Stimulated activated naive CD4-positive, alpha-beta T cell (primary cell): ENCODE results near the gene NPTXR.
"Not testable (repeated sequence)": the region's sequence is repeated elsewhere in the genome, so short reads cannot be mapped to it uniquely, and the experiment has no call there.

Experiments
- DNase-seq, 6 experiments: peaks; one replicate each; lab custom pipeline; 2025; lab: John Stamatoyannopoulos, UW

The NPTXR gene

GRCh38 chr22:38831166-38831945 lies 12.5 kb downstream of the NPTXR start:
- DNase-seq, result no peak

GRCh38 chr22:38830845-38831108 lies 13.1 kb downstream of the NPTXR start:
- no peak for DNase-seq

- no peak for DNase-seq
Observed at GRCh38 chr22:38830026-38830844, 13.6 kb downstream of the NPTXR start.

GRCh38 chr22:38829485-38829884 lies 14.3 kb downstream of the NPTXR start:
- DNase-seq, result no peak

DNA sequence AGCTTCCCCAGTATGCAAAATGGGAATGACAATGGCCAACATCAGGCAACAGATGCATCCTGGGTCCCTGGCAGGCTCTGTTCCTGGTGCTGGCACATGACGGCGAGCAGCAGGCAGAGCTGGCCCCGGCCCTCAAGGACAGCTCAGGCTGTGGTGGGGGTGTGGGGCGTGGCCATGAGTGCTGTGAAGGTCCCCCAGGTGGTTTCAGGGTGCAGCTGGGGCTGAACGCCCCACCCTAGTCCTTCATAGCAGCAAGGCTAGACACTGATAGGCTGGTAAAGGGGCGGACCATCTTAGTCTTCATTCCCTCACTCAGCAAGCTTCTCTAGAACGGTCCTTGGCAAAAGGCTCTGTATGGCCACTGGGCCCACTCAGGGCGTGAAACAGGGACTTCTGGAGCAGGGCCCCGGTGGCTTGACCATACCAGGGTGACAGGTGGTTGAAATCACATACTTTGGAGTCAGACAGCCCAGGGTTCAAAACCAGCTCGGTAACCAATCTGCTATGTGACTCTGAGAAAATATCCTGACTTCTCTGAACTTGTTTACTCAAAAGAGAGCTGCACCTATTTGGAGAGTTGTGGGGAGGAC lies 15.1 kb downstream of the NPTXR start:
- no peak for DNase-seq

DNA sequence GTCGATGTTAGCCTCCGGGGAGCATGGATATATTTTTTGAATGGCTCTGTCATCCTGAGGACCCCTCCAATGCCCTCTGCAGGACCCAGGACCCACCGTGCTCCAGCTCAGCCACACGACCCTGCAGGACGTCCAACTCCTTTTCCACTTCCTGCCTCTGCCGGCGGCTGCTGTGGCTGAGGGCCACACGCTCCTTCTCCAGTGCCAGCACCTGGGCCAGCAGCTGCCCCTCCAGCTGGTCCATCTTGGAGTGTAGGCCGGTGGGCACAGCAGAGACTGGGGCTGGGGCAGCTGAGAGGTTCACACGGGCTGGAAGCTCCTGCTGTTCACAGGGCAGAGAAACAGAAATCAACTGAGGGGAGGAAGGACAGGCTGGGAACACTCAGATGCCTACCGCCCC lies 15.6 kb downstream of the NPTXR start:
- no peak for DNase-seq

DNA sequence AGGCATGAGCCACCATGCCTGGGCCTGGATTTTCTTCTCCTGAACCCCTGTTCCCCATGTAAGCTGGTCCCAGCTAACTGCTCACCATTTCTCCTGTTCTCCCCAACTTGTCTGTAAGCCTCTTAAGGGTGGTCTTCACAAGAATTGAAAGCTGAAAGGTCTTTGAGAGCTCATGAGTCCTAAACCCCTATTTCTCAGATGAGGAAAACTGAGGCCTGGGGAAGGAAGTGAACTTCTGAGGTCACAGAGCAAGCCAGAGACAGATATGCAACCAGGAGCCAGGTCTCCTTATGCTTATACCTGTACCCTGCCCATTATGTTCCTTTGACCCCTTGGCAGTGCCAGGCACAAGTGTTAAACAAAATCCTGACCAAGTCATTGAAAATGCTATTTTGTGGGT lies 16.3 kb downstream of the NPTXR start:
- DNase-seq, result no peak

DNA sequence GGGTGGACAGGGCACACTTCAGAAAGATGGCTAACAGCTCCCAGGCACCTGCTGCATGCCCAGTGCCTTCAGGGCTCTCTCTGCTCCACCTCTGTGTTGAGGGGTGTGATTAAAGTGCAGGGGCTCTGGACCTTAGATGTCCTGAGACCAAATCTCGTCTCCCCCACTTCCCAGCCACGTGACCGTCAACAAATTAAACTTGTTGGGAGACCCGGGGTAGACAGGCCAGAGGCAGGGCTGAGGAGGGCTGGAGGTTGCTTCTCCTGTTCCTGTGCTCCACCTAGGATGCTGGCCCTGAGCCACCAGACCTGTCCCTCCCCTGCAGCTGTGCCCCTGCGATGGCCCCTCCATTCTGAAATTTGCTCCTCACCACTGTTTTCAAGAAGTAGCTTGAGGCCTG lies 17.0 kb downstream of the NPTXR start:
- no peak for DNase-seq

DNA sequence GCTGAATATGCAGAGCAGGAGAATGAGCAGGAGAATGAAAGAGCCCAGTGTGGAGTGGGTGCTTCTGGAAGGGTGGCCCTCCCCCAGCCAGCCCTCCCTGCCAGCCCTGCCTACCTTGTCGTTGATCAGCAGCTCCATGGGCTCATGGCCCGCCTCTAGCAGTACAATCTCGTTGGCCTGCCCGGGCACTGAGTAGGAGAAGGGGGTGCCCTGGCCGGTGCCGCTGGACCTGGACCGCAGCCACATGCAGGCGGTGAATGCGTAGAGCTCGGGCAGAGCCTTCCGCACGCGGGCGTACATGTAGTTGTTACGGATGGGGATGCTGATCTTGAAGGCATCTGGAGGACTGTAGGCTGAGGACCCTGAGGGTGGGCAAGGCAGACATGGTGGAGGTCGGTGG lies 17.4 kb downstream of the NPTXR start:
- no peak for DNase-seq

GRCh38 chr22:38824585-38824984 lies 19.2 kb downstream of the NPTXR start:
- DNase-seq, result peak in 3 of 6 experiments; percentile 2 to 41 (median 35)

GRCh38 chr22:38823637-38824036 lies 20.2 kb downstream of the NPTXR start:
- DNase-seq, result no peak

GRCh38 chr22:38823076-38823475 lies 20.8 kb downstream of the NPTXR start:
- no peak for DNase-seq

GRCh38 chr22:38820020-38820419 lies 23.8 kb downstream of the NPTXR start:
- no peak for DNase-seq

- no peak for DNase-seq
Observed at GRCh38 chr22:38819387-38819940, 24.4 kb downstream of the NPTXR start.

GRCh38 chr22:38817196-38817595 lies 26.6 kb downstream of the NPTXR start:
- no peak for DNase-seq

DNA sequence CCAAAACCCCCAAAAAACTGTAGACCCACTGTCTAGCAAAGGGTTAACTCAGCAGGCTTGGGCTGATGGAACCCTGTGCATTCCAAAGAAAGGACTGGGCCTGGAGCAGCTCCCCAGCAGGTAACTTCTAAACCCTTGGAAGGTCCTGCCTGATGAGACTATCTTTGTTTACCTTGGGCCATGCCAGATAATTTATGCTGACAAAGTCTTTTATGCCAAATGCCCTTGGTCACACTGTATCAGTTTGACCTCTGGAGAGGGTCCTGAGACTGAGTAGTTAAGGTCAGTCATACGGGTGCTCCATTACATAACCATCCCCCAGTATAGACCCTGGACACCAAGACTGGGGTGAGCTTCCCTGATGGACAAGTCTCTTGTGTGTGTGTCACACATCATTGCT lies 28.0 kb downstream of the NPTXR start:
- no peak for DNase-seq

- no peak for DNase-seq
Observed at GRCh38 chr22:38811241-38811640, 32.6 kb downstream of the NPTXR start.

- DNase-seq, result not testable (repeated sequence)
Observed at GRCh38 chr22:38805041-38805593, 38.7 kb downstream of the NPTXR start.

DNA sequence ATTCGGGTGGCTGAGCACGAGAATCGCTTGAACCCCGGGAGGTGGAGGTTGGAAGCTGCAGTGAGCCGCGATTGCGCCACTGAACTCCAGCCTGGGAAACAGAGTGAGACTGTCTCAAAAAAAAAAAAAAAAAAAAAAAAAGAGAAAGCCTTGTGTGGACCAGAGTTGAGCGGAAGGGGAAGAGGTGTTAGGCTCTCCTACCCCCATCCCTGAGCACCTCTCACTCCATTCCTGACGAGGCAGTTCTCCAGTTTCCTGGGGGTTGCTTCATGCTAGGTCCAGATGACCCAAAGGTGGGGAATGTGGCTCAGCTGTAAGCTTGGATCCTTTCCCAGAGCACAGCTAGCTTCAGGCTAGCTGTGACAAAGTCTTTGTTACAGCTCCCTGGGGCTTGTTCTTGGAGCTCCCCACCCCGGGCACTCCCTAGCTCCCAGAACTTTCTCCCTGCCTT lies 41.1 kb downstream of the NPTXR start:
- no peak for DNase-seq

GRCh38 chr22:38799265-38800002 lies 44.4 kb downstream of the NPTXR start:
- no peak for DNase-seq

DNA sequence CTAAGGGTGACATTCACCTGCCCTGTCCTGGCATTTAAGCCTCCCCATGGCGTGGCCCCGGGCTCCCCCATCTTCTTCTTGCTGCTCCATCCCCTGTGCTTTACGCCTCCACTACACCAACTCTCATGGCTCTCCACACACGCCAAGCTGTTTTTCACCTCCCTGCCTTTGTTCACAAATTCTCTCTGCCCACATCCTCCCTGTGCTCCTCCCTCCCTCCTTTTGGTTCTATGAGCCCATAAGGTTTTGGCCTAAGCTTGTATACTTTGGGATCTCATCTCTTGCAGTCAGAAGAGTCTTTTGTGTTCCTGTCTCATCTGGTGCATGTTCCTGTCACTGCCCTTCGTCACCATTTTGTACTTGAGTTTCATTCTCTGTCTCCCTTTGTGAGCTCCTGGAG lies 45.3 kb downstream of the NPTXR start:
- peak in 2 of 6 experiments; percentile 45 for DNase-seq
